ENCODE measurements around the gene LNPEP. TPM values are rescaled to one million over a fixed set of nuclear protein-coding genes. Genes with fewer than 3 reads are reported as not detected.

Gene LNPEP
- total and polyA plus RNA-seq, 2 of the 4 experiments (the other 2 are of a cell fraction) = 3.6 to 27.4 TPM

GRCh38 chr5:97067296-97067850, 131.5 kb downstream of the LNPEP start:
- no peak overlapping the region for H2BK120ac ChIP-seq (ENCODE audit: low read depth, low read length)

More at GRCh38 chr5:97067296-97067850, 131.5 kb downstream of the LNPEP start:
- H3K4me2 ChIP-seq (ENCODE audit: low read depth, low read length) = no peak overlapping the region
- no peak overlapping the region for H4K8ac ChIP-seq (ENCODE audit: low read depth in 2 of 2, low read length in 2 of 2)
- H3K14ac ChIP-seq (replicated peaks; ENCODE audit: low read depth, low read length) = no peak overlapping the region
- no peaks in the 10 kb centered on the region for H3K4me1 ChIP-seq (ENCODE audit: control insufficient read depth, insufficient read depth, low read length)
- DNase-seq (no peak), ATAC-seq (ENCODE audit: low read depth) (no peak)
- H3K4ac ChIP-seq (ENCODE audit: low read depth, low read length) = no peak overlapping the region
- no peak overlapping the region for H4K91ac ChIP-seq (ENCODE audit: insufficient read depth, low read depth, low read length)
- no peak for TF ChIP-seq CTCF (conservative IDR thresholded peaks at IDR 0.05; ENCODE audit: low read depth, low read length)
- no peak for TF ChIP-seq POLR2A (IDR thresholded peaks at IDR 0.05; ENCODE audit: low read depth, low read length)
- no peak for TF ChIP-seq MAFK (IDR thresholded peaks at IDR 0.05; ENCODE audit: low read depth, low read length)
- no peak for TF ChIP-seq USF2 (IDR thresholded peaks at IDR 0.05; ENCODE audit: low read depth, low read length)
- TF ChIP-seq MAZ (IDR thresholded peaks at IDR 0.05; ENCODE audit: borderline replicate concordance, low read depth, low read length) = no peak
- no peak for TF ChIP-seq SMC3 (IDR thresholded peaks at IDR 0.05; ENCODE audit: low read depth, low read length)
- no peaks in the 10 kb centered on the region for H3K36me3 ChIP-seq (ENCODE audit: control insufficient read depth, insufficient read depth, low read length)
- dilution Hi-C loops (cut with HindIII; ENCODE audit: low sequenced_read_pairs, unreplicated experiment) (no loop called here), intact Hi-C loops (cut with micrococcal nuclease) (no loop called here), in situ Hi-C loops (cut with MboI; ENCODE audit: low sequenced_read_pairs) (no loop called here)
- no peak overlapping the region for H3K23ac ChIP-seq (ENCODE audit: low read depth, low read length)
- H3K18ac ChIP-seq (ENCODE audit: low read depth, low read length) = no peak overlapping the region
- no peak overlapping the region for H3K9ac ChIP-seq (ENCODE audit: low read depth, low read length)
- H2BK20ac ChIP-seq (ENCODE audit: low read depth, low read length) = no peak overlapping the region
- H2BK5ac ChIP-seq (ENCODE audit: low read depth, low read length, poor library complexity, severe bottlenecking) = no peak overlapping the region
- no CpG with 5 or more reads among the region's 4 CpGs for WGBS, 2 experiments (ENCODE audit: extremely low coverage in 2 of 2, insufficient read length in 1 of 2)
- H2AK9ac ChIP-seq (replicated peaks; ENCODE audit: low read depth, low read length, poor library complexity) = no peak overlapping the region
- POLR2A ChIA-PET (ENCODE audit: unreplicated experiment) = no interaction called here
- no peaks in the 10 kb centered on the region for H3K79me1 ChIP-seq (ENCODE audit: low read depth in 1 of 2, low read length in 2 of 2)
- H3K4me3 ChIP-seq (ENCODE audit: insufficient read depth, low read depth, low read length) = no peak overlapping the region
- H4K5ac ChIP-seq (ENCODE audit: low read depth, low read length) = no peak overlapping the region
- no peaks in the 10 kb centered on the region for H3K9me3 ChIP-seq (ENCODE audit: control insufficient read depth, insufficient read depth, low read length)
- CTCF ChIA-PET = no interaction called here
- H2AK5ac ChIP-seq (ENCODE audit: low read depth, low read length) = no peak overlapping the region
- no peak overlapping the region for H3K56ac ChIP-seq (ENCODE audit: extremely low read depth, insufficient read depth, low read length)
- BruUV-seq (replicated peaks) = no TSS peak
- no peak overlapping the region for H2BK15ac ChIP-seq (ENCODE audit: low read depth, low read length)
- H2AFZ ChIP-seq (replicated peaks; ENCODE audit: low read length, poor library complexity) = no peak overlapping the region
- no peaks in the 10 kb centered on the region for H4K20me1 ChIP-seq (ENCODE audit: insufficient read depth, low read length)
- H3K9me1 ChIP-seq (ENCODE audit: insufficient read depth, low read length) = no peaks in the 10 kb centered on the region
- no peak overlapping the region for H3K27ac ChIP-seq (ENCODE audit: insufficient read depth, low read length)
- peaks cover 8% of the 10 kb centered on the region for H3K27me3 ChIP-seq (ENCODE audit: control insufficient read depth, insufficient read depth, low read length)
